CD4-positive, alpha-beta T cell treated with Interleukin-2 at 100 ng/mL for 4 hours (primary cell): Measurements from ENCODE around the gene TRPC6.

Source experiments
- DNase-seq: peaks from one replicate; pipeline ENCODE4 v3.0.0-alpha.2; 2020; ENCODE audit warnings: low spot score

The TRPC6 gene

GRCh38 chr11:101583251-101584128, at the start of gene TRPC6:
TSS of gene TRPC6 (minus strand) at chr11:101584007. CDS start at chr11:101583503, 504 bp downstream.
- no peak for DNase-seq

GRCh38 chr11:101620026-101620425, 36.2 kb upstream of the TRPC6 start:
- no peak for DNase-seq

GRCh38 chr11:101618709-101619108, 34.9 kb upstream of the TRPC6 start:
- no peak for DNase-seq

GRCh38 chr11:101617735-101618332, 34.0 kb upstream of the TRPC6 start:
- no peak for DNase-seq

DNA sequence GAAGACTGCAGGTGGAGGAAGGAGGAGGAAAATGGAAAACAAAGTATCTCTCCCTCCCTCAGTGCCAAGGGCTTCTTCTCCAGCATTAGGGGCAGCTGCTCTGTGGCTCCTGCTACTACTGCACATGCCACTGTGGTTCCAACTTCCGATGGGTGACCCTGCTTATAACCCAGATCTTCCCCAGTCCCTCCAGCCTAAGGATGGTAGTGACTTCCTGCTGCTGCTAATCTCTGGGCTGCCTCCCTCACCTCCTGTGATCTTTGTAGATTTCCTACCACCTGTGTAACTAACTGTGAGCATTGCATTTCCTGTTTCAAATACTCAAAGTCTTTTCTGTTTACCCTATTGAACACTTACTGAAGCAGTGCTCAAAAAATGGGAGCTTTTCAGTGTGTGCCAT, 28.7 kb upstream of the TRPC6 start:
- DNase-seq, result no peak

DNA sequence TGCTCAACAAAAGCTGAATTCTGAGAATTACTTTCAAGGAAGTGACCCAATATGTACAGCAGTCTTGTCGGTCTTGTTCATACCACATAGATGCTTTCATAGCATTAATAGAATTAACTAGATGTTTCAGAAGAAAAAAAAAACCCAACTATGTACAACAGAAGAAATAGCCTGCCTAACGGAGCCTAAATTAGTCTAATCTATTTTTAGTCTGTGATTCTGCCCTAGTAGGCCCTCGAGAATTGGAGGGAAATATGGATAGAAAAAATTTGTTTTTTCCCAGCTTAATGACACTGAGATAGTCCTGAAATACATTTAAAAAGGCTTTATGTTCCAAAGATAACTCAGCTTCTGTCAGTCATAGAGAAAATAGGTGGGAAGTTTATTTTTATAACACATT, 17.1 kb upstream of the TRPC6 start:
- no peak for DNase-seq

DNA sequence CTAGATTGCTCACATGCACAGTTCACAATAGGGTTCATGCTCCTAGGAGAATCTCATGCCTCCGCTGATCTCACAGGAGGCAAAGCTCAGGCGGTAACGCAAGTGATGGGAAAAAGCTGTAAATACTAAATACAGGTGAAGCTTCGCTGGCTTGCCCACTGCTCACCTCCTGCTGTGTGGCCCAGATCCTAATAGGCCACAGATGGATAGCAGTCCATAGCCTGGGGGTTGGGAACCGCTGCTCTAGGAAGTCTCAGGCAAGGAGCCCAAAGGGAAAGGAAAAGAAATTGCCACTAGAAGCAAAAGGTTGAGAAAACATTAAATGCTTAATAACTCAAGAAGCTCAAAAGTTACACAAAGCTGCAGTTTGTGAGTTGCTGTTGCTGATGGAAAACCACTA, 3.2 kb upstream of the TRPC6 start:
- DNase-seq, result no peak

DNA sequence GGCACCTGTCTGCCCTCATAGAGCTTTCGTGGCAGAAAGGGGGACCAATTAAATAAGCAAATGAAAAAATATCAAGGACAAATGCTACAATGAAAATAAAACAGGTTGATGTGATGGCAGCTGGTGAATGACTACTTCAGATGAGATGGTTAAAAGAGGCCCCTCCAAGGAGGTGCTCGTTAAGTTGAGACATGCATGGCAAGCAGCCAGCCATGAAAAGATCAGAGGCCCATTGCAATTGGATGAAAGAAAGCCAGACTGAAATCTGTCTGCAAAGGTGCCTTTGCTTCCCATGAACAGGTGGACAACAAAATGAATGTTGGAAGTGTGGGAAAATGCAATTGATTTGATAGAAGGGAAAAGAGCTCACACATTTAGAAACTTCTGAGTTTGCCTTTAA, 848 bp upstream of the TRPC6 start:
- no peak for DNase-seq

- DNase-seq, result no peak
Observed at GRCh38 chr11:101584129-101584515, 315 bp upstream of the TRPC6 start.

GRCh38 chr11:101582989-101583250, 887 bp downstream of the TRPC6 start:
- DNase-seq, result no peak

DNA sequence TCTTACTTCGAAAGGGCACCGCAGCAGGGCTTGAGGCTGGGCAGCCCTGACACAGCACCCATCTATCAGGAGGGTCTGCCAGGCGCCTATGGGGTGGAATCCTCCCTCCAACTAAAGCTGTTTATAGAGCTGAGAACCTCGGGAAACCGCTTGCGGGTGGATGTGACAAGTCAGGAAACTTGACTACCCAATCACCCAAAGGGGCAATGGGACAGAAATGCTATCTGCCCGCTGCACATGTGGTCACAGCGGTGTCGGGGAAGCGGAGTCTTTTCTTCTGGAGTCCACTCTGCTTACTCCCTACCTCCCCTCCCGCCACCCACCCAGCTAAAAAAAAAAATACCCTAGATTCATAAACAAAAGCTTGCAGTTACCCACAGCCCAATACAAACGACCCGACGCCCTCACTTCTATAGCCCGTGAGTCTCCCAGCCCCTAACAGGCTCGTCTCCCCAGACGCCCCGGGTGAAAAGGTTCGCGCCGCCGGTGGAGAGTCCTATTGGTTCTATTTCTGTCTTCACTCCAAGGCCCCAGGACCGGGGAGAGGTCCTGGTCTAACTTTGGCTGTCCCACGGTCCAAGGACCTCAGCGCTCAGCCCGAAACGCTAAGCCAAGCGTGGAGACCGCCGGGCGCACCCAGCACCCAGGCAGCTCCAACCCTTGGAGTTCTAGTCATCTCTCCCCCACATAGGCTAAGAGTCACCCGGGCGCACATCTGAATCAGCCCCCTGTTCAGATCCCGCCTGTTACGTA, 1.4 kb downstream of the TRPC6 start:
- DNase-seq, result no peak

DNA sequence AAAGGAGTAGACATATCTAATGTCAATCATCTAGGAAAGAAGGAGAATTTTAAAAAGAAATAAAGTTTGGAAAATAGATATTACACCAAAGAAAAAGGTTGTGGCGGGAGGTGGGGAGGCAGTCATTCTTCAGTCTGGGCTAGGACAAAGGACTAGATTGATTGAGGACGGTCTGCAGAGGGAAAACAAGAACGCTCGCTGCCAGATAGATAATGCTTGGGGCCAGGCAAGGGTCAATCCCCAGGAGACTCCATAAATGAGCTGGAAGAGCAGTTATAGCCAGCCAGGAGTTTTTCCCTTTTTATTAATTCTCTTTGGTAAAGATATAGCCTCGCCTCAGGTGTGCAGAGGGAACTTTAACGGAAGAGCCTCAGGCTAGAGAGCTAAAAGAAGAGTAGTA, 6.3 kb downstream of the TRPC6 start:
- DNase-seq, result no peak

- DNase-seq, result no peak
Observed at GRCh38 chr11:101576456-101576855, 7.4 kb downstream of the TRPC6 start.

GRCh38 chr11:101574886-101575285, 8.9 kb downstream of the TRPC6 start:
- DNase-seq, result no peak

DNA sequence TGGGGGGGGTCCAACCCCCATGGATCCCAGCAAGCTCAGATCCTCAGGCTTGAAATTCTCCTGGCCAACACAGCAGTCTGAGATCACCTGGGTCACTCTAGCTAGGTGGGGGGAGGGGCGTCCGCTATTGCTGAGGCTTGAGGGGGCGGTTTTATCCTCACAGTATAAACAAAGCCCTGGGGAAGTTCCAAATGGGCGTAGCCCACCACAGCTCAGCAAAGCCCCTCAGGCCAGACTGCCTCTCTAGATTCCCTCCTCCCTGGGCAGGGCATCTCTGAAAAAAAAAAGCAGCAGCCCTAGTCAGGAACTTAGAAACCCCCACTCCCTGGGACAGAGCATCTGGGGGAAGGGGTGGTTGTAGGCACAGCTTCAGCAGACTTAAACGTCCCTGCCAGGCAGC, 16.7 kb downstream of the TRPC6 start:
- no peak for DNase-seq

DNA sequence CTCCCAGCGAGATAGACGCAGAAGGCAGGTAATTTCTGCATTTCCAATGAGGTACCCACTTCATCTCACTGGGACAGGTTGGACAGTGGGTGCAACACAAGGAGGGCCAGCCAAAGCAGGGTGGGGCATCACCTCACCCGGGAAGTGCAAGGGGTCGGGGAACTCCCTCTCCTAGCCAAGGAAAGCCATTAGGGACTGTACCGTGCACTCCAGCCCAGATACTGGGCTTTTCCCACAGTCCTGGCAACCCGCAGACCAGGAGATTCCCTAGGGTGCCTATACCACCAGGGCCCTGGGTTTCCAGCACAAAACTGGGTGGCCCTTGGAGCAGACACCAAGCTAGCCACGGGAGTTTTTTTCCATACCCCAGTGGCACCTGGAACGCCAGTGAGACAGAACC, 17.2 kb downstream of the TRPC6 start:
- no peak for DNase-seq

GRCh38 chr11:101563166-101563565, 20.6 kb downstream of the TRPC6 start:
- no peak for DNase-seq

GRCh38 chr11:101555366-101555765, 28.4 kb downstream of the TRPC6 start:
- DNase-seq, result no peak

GRCh38 chr11:101553891-101554292, 29.9 kb downstream of the TRPC6 start:
- DNase-seq, result no peak

DNA sequence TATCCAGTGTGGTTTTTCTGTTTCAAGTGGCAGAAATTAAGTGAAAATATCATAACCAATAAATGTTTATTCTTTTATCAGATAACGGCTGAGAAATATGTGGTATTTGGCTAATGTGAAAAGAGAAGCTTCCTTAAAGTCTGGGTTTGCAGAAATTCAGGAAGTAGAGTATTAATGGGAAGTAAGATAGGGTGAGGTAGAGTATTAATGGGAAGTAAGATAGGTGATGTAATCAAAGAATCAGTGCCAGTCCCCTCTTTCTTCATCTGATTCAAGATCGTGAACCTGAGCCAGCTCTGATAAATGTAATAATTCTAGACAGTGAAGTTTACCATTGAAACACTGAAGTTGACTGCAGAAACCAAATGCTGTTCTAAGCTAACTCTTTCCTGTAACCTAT, 30.9 kb downstream of the TRPC6 start:
- DNase-seq, result no peak

- DNase-seq, result no peak
Observed at GRCh38 chr11:101528541-101528940, 55.3 kb downstream of the TRPC6 start.

DNA sequence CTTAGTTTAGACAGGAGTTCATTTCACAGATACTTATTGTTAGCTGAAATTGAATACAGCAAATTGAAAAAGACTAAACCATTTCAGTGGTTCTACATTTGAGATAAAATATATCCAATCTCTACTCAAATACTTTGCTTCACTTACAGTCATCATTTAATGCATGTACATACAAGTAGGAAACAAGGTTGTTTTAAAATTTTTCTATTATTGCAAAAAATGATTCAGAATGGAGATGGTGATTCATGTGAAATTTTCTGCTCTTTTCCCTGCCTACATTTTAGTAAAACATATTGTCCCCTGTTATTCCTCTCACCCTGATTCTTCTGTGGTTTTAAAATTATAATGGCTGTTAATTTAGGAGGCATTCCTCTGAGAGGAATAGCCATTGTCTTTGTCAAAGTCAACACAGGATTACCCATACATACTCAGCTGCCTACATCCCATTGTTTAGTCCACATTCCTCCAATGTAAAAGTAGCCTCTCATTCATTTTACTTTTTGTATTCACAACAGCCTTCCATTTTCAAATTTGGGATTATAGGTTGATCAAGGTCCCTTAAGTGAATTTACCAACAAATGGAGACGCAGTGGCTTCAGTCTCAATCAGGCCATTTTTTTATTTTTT, 60.1 kb downstream of the TRPC6 start:
- no peak for DNase-seq

DNA sequence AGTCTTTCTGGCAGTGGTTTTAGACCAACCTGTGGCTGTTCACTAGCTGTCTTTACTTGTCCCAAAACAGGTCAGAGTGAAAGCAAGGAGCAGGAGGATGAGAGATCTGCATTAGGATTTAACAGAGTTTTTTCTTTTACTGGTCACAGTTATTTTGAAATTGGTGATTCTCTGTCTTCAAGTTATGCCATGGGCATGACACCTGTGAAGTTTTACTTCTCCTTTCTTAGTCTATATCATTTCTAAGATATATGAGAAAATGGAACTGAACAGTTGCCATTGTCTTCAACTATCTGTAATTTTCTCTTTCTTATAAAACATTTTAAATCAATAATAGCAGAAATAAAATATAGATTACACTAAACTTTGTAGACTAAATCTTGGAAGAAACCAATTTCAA, 60.6 kb downstream of the TRPC6 start:
- DNase-seq, result no peak
